Neural cell (in vitro differentiated cells): ENCODE results near the gene PARVG. TPM values are rescaled to one million over a fixed set of nuclear protein-coding genes. Genes with fewer than 3 reads are reported as not detected.

Source experiments
- H2AFZ ChIP-seq: fragments of 200-600, 300-800 bp; sonication (generic), shearing (Covaris generic); 2 replicates; pipeline ENCODE4 v1.6.0; 2014; ENCODE audit warnings: low read depth, mild to moderate bottlenecking, antibody characterized with exemption, low read length, moderate library complexity
- H3F3A ChIP-seq: fragments of 200-600 bp; shearing (Covaris generic); 2 replicates; pipeline ENCODE4 v1.6.1; 2016; ENCODE audit warnings: mild to moderate bottlenecking, moderate library complexity, mixed read lengths, antibody characterized with exemption, low read length; ENCODE audit not compliant: insufficient read depth, poor library complexity, severe bottlenecking
- H3K27ac ChIP-seq: fragments of 200-600, 300-800 bp; sonication (generic), shearing (Covaris generic); 2 replicates; pipeline ENCODE4 v1.5.1; 2014; ENCODE audit warnings: mild to moderate bottlenecking, low read length, moderate library complexity
- H3K27me3 ChIP-seq: fragments of 300-800, 200-600 bp; sonication (generic), shearing (Covaris generic); 2 replicates; pipeline ENCODE4 v1.6.0; 2014; ENCODE audit warnings: mild to moderate bottlenecking, low read depth, low read length, moderate library complexity; ENCODE audit not compliant: insufficient read depth
- H3K36me3 ChIP-seq: fragments of 300-800, 200-600 bp; sonication (generic), shearing (Covaris generic); 2 replicates; pipeline ENCODE4 v1.5.1; 2014; ENCODE audit warnings: mild to moderate bottlenecking, antibody characterized with exemption, low read length, moderate library complexity; ENCODE audit not compliant: insufficient read depth
- H3K4me2 ChIP-seq: fragments of 300-800, 200-600 bp; sonication (generic), shearing (Covaris generic); 2 replicates; pipeline ENCODE4 v1.6.0; 2014; ENCODE audit warnings: mild to moderate bottlenecking, low read length
- H3K4me3 ChIP-seq: fragments of 300-800, 200-600 bp; sonication (generic), shearing (Covaris generic); 2 replicates; pipeline ENCODE4 v1.5.1; 2014; ENCODE audit warnings: mild to moderate bottlenecking, low read length, moderate library complexity
- H3K79me2 ChIP-seq: fragments of 200-600 bp; shearing (Covaris generic); replicated peaks from 2 replicates; pipeline ENCODE4 v1.6.0; 2014; ENCODE audit warnings: mild to moderate bottlenecking, low read length, moderate library complexity; ENCODE audit not compliant: insufficient read depth
- H3K9ac ChIP-seq: fragments of 300-800, 200-600 bp; sonication (generic), shearing (Covaris generic); 2 replicates; pipeline ENCODE4 v1.6.1; 2016; ENCODE audit warnings: mild to moderate bottlenecking, low read length, mixed read lengths
- H3K9me2 ChIP-seq: fragments of 200-600 bp; shearing (Covaris generic); 2 replicates; pipeline ENCODE4 v1.6.1; 2016; ENCODE audit warnings: mild to moderate bottlenecking, low read length, mixed read lengths; ENCODE audit not compliant: insufficient read depth
- H3K9me3 ChIP-seq: fragments of 200-600, 300-800 bp; sonication (generic), shearing (Covaris generic); 2 replicates; pipeline ENCODE4 v1.6.1; 2016; ENCODE audit warnings: mild to moderate bottlenecking, mixed run types, low read length, moderate library complexity, mixed read lengths
- H4K20me1 ChIP-seq: fragments of 200-600 bp; shearing (Covaris generic); 2 replicates; pipeline ENCODE4 v1.6.1; 2016; ENCODE audit warnings: mild to moderate bottlenecking, mixed run types; ENCODE audit not compliant: insufficient read depth
- CTCF ChIP-seq: fragments of 450-650 bp; IDR thresholded peaks from 2 replicates; pipeline ENCODE4 v1.5.1; 2014; ENCODE audit warnings: antibody characterized with exemption, mild to moderate bottlenecking, moderate library complexity; ENCODE audit not compliant: poor library complexity, severe bottlenecking
- EP300 ChIP-seq: fragments of 450-650 bp; conservative IDR thresholded peaks from 2 replicates; pipeline ENCODE4 v1.6.1; 2014; ENCODE audit warnings: antibody characterized with exemption, mild to moderate bottlenecking, moderate library complexity; ENCODE audit not compliant: poor library complexity, severe bottlenecking
- EZH2 ChIP-seq: fragments of 200-600, 300-800 bp; shearing (Covaris generic), sonication (generic); IDR thresholded peaks from 2 replicates; pipeline ENCODE4 v1.6.1; 2014; ENCODE audit warnings: antibody characterized with exemption, low read length, borderline replicate concordance, mild to moderate bottlenecking; ENCODE audit not compliant: insufficient read depth, poor library complexity, severe bottlenecking
- MXI1 ChIP-seq: fragments of 450-650 bp; conservative IDR thresholded peaks from 2 replicates; pipeline ENCODE4 v1.6.1; 2014; ENCODE audit warnings: antibody characterized with exemption, mild to moderate bottlenecking; ENCODE audit not compliant: poor library complexity, severe bottlenecking
- POLR2AphosphoS5 ChIP-seq: IDR thresholded peaks from 2 replicates; pipeline ENCODE4 v1.6.1; 2012
- RAD21 ChIP-seq: fragments of 450-650 bp; conservative IDR thresholded peaks from 2 replicates; pipeline ENCODE4 v1.6.1; 2014; ENCODE audit warnings: antibody characterized with exemption, mild to moderate bottlenecking, moderate library complexity
- SMC3 ChIP-seq: fragments of 450-650 bp; conservative IDR thresholded peaks from 2 replicates; pipeline ENCODE4 v1.6.1; 2014; ENCODE audit warnings: antibody characterized with exemption, mild to moderate bottlenecking, moderate library complexity; ENCODE audit not compliant: poor library complexity
- TAF1 ChIP-seq: IDR thresholded peaks from 2 replicates; pipeline ENCODE4 v1.6.1; 2012; ENCODE audit warnings: low read depth
- polyA plus RNA-seq: library from polyadenylated mRNA; depleted of rRNA; stranded (reverse); fragments of >200 nt; gene quantifications from 2 replicates; pipeline ENCODE4 v1.2.3, GENCODE V29; 2014
- TF ChIP-seq, protein P1 (sequence below): IDR thresholded peaks from 2 replicates; pipeline ENCODE4 v1.6.1; 2012; ENCODE audit warnings: borderline replicate concordance

The PARVG gene
- polyA plus RNA-seq, 1 donor from 2014 or later = not detected

DNA sequence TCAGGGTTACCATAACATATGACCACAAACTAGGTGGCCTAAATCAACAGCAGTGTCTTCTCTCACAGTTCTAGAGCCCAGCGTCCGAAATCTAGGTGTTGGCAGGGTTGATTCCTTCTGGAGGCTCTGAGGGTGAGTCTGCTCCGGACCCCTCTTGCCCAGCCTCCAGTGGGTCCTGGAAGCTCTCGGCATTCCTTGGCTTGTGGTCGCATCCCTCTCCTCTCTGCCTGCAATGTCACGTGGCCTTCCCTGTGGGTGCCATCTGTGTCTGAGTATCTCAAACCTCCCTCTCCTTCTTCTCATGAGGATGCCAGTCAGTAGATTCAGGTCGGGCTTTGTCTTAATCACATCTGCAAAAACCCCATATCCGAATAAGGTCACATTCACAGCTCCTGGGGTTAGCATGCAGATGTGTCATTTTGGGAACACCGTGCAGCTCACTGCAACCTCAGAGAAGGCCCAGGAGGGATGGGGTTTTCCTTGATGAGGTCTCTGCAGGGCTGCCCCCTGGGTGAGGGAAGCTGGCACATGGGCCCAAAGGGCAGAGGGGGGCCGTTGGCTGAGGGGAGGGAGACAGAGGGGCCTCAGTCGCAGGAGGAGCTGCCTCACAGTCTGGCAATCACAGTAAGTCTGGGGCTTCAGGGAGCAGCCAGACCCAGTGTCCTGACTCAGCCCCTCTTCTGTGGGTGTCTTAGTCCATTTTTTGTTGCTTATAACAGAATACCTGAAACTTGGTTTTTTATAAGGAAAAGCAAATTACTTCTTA is 41.2 kb downstream of the PARVG start:
- no peak overlapping the region for H3K9ac ChIP-seq
- no peaks in the 10 kb centered on the region for H3K36me3 ChIP-seq
- H3K4me3 ChIP-seq = no peak overlapping the region
- H3K79me2 ChIP-seq = no peaks in the 10 kb centered on the region
- no peaks in the 10 kb centered on the region for H3K27me3 ChIP-seq
- H3K9me3 ChIP-seq = no peaks in the 10 kb centered on the region
- H3K9me2 ChIP-seq = no peaks in the 10 kb centered on the region
- TF ChIP-seq RAD21 (no peak), EP300 (no peak), EZH2 (no peak)
- TF ChIP-seq, protein P1, sequence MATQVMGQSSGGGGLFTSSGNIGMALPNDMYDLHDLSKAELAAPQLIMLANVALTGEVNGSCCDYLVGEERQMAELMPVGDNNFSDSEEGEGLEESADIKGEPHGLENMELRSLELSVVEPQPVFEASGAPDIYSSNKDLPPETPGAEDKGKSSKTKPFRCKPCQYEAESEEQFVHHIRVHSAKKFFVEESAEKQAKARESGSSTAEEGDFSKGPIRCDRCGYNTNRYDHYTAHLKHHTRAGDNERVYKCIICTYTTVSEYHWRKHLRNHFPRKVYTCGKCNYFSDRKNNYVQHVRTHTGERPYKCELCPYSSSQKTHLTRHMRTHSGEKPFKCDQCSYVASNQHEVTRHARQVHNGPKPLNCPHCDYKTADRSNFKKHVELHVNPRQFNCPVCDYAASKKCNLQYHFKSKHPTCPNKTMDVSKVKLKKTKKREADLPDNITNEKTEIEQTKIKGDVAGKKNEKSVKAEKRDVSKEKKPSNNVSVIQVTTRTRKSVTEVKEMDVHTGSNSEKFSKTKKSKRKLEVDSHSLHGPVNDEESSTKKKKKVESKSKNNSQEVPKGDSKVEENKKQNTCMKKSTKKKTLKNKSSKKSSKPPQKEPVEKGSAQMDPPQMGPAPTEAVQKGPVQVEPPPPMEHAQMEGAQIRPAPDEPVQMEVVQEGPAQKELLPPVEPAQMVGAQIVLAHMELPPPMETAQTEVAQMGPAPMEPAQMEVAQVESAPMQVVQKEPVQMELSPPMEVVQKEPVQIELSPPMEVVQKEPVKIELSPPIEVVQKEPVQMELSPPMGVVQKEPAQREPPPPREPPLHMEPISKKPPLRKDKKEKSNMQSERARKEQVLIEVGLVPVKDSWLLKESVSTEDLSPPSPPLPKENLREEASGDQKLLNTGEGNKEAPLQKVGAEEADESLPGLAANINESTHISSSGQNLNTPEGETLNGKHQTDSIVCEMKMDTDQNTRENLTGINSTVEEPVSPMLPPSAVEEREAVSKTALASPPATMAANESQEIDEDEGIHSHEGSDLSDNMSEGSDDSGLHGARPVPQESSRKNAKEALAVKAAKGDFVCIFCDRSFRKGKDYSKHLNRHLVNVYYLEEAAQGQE = no peak
- no peak overlapping the region for H3K4me2 ChIP-seq
- H4K20me1 ChIP-seq = no peaks in the 10 kb centered on the region
- H3F3A ChIP-seq = no peaks in the 10 kb centered on the region
- H3K27ac ChIP-seq = no peak overlapping the region
- H2AFZ ChIP-seq = no peak overlapping the region

- TF ChIP-seq EZH2 (no peak), TAF1 (no peak), EP300 (no peak), POLR2AphosphoS5 (no peak), RAD21 (no peak), SMC3 (no peak), MXI1 (no peak), CTCF (no peak)
- TF ChIP-seq, protein P1 = no peak
- H3F3A ChIP-seq = no peaks in the 10 kb centered on the region
Measured at GRCh38 chr22:44224166-44224565, 43.4 kb downstream of the PARVG start.

More at GRCh38 chr22:44224166-44224565, 43.4 kb downstream of the PARVG start:
- Histone ChIP-seq H3K27me3 (no peaks in the 10 kb centered on the region), H2AFZ (no peak overlapping the region), H3K79me2 (no peaks in the 10 kb centered on the region), H3K27ac (no peak overlapping the region), H3K36me3 (no peaks in the 10 kb centered on the region), H3K4me2 (no peak overlapping the region), H3K4me3 (no peak overlapping the region), H3K9ac (no peak overlapping the region), H3K9me3 (peaks cover 6% of the 10 kb centered on the region), H3K9me2 (no peaks in the 10 kb centered on the region), H4K20me1 (no peaks in the 10 kb centered on the region)
